Stimulated activated CD4-positive, alpha-beta T cell treated with anti-CD3 and anti-CD28 coated beads, Interleukin-15, amount 100 ng/mL, for 48 hours (primary cell): ENCODE data around the gene CST8.

Experiments
- DNase-seq, 2 donors: peaks; one replicate each; pipeline ENCODE4 v3.0.0-alpha.2; 2020; ENCODE audit warnings: low read depth in 2 of 2

Gene CST8

DNA sequence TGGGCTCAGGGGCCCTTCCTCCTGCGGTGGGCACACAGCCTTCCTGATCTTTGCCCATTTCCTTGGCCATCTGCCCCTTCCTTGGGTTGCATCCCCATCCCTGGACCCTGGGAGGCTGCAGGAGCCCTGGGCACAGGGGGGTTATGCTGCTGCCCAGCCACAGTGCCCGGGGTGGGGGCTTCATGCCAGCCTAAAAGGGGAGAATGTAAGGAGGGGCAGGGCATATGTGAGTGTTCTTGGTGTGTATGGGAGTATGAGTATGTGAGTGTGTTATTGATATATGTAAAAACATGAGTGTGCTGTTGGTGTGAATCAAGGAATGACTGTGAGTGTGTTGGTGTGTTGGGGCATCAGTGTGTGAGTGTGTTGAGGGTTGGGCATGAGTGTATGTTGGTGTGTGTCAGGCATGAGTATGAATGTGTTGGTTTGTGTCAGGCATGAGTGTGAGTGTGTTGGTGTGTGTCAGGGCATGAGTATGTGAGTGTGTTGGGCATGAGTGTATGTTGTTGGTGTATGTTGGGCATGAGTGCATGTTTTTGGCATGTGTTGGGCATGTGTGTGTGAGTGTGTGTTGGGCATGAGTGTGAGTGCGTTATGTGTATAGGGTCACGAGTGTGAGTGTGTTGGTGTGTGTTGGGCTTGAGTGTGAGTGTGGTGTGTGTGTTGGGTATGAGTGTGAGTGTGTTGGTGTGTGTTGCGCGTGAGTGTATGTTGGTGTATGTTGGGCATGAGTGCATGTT lies 14.7 kb upstream of the CST8 start:
- no peak for DNase-seq

DNA sequence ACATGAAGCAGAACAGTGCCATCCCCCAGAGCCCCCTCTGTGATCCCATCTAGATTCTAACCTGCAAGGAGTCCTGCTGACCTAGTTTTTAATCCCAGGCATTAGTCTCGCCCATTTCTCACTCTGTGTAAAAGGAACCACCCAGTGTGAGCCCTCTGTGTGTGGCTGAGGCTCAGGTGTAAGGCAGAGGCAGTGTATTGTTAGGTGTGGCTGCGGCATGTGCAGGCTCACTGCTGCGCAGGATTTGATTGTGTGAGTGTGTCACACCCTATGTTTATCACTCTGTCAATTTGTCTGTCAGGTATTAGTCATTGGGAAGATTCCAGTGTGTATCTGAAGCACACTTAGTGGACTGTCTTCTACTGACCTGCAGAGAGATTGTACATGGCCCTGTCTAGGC lies 13.7 kb upstream of the CST8 start:
- no peak for DNase-seq

DNA sequence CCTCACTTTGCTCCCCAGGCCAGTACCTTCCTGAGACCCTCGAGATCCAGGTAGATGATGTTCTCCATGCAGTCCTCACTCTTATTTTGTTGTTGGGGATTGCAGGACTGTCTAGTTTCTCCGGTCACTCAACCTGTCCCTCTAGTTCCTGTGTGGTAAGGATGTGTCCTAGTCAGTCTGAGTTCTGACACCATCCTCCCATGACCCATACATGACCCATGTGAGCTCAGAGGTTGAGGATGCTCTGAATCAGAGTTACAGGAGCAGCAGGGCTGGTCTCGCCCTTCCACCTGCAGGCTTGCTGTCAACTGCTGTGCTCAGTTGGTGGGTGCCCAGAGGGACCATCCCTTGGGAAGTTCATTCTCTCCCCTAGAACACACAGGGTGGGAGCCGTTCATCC lies 11.9 kb upstream of the CST8 start:
- DNase-seq, result no peak

DNA sequence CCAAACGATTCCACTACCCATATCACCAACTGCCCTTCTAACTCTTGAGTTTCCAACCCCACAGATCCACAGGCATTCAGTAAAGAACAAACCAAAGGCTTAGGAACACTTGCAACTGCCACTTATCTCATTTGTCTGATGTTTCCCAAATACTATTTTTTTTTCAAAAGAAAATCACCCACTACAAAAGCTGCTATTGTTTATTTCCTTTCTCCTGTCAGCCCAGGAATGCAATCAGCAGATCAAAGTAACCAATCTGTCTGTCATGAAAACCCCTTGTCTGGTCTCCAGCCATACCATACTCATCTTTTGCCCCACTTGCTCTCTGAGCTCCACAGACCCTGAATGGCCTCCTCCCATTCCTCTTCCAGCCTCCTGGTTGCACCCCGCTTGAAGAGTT lies 8.8 kb upstream of the CST8 start:
- no peak for DNase-seq

DNA sequence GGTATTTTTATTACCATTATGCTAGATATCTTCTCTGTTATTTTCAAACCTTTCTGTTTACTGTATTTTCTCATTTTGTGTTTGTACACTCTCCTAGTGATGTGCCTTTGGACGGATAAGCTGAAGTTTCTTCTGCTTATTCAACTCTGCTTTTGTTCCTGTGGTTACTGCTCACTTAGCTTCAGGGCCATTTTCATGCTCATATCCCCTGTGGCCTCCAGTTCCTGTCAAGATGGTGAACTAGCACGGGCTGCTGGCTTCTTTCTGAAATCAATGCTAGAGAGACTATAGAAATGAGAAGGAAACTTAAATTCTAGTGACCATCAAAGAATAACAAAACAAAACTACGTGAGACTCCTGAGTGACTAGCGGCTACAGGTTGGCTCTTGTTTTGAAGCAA lies 6.8 kb upstream of the CST8 start:
- DNase-seq, result no peak

DNA sequence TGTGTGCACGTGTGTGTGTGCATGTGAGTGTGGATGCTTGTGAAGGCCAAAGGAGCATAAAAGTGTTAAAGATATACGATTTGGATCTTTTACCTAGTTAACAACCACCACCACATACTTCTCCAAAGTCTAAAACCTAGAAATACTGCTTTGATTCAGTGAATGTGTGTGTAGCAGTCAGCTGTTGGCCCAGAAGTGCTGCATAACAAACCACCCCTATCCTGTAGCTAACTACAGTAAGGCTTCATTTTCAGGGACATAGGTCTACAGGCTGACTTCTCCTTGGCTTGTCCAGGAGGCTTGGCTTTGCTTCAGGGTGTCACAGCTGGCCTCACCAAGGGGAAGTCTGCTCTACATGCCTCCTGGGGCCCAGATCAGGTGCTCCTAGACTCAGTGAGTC lies 2.4 kb upstream of the CST8 start:
- DNase-seq, result no peak

DNA sequence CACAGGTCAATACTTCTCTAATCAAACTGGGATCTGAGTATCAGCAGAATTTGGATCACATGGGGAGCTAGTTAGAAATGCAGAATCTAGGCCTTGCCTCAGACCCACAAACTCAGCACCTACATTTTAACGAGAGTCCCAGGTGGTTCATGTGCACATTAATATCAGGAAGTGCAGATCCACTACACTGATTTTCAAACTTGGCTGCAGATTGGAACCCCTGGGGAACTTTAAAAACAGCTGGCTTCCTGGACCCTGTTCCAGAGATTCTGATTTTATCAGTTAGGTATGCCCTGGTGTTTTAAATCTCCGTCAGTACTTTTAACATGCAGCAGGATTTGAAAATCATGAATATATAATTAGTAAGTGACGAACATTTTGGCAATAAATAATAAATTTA lies 1.9 kb upstream of the CST8 start:
- no peak for DNase-seq

DNA sequence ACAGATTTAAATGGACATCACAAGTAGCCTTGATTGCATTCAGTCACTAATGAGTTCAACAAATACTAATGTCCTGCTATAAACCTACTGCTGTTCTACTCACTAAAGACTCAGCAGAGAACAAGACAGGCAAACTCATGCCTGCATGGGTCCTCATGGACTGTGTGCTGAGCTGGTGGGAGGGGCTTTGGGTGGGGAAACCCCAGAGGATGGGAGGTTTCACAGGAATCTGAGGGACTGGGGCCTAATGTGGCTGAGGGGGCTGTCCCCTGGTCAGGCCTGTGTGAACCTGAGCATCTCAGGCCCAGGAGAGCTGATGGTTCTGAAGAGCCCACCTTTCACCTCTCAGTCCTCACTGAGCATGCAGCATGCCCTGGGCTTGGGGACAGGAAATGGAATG lies 1.4 kb downstream of the CST8 start:
- DNase-seq, result no peak

DNA sequence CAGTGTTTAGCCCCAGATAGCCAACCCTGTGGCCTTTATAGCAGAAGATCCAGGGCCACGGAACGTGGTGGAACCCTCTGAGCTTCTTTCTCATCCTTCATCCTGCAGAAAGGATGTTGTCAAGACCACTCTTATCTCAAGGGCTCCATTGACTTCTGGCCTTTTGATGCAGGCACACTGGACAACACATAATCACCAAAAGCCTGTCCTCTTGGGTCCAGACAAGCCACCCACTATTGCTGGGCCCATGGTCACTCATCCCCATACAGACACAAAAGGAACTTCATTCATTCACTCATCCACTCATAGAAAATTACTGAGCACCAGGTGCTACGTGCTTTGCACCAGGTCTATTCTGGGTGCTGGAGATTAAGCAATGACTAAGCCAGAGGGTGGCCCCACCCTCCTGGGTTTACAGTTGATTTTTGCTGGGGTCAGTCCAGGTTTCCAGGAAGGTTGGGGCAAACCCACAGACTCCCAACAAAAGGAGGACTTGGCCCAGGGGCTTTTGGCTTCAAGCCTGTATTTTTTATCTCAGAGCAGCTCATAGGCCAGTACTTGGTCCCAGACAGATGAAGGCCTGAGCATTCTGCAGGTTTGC lies 2.4 kb downstream of the CST8 start:
- no peak for DNase-seq

DNA sequence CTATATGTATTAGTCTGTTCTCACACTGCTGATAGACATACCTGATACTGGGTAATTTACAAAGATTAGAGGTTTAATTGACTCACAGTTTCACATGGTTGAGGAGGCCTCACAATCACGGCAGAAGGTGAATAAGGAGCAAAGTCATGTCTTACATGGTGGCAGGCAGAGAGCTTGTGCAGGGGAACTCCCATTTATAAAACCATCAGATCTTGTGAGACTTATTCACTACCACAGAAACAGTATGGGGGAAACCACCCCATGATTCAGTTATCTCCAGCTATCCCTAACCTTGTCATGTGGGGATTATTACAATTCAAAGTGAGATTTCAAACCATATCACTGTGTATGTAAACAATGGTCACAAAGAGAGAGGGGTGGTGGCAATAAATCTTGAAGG lies 6.6 kb downstream of the CST8 start:
- DNase-seq, result peak; percentile 13 to 36

DNA sequence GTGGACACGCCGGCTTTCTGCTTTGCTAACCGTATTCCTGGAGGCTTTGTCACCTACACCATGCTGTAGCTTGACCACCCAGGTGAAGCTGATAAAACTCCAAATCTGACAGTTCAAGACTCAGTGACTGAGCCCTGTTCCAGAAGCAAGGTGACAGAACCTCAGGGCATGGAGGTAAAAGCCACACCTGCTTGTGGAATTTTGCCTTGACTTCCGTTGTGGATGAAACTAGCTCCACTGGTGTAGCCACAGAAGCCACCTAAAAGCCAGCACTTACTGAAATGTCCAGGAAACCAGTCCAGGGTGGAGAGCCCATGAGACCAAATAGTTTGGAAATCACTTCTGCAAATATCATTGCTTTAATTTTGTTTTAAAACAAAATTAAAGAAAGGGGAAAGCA lies 11.0 kb downstream of the CST8 start:
- no peak for DNase-seq

DNA sequence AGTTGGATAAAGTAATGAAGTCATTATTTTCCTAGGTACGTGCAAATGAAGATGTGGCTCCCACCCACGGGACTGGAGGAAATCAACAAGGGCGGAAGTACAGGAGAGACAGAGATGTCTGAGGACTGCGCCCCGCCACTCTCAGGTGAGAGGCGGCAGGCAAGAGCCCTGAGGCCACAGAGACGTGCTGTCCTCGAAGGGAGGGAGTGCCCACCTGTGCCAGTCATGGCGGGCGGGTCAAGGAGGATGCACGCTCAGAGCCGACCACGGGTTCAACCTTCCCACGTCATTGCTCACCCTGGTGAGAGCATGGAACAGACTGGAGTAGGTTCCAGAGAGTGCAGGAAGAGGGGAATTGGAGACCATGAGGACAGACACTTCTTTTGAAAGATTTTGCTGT lies 12.7 kb downstream of the CST8 start:
- no peak for DNase-seq

DNA sequence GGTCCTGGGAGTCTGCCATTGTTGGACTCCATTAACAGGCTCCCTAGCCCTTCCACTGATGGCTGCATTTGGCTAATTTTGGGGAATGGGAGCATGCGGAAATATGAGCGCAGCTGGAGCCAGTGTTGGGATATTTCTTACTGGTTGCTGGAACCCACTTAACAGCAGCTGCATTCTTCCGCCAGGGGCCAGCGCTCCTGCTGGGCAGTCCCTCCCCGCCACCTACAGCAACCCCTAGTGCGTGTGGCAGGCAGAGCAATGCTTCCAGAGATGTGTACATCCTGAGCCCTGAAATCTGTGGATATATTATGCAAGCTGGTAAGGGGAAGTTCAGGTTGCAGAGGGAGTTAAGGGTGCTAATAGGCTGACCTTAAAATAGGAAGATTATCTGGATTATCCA lies 16.4 kb downstream of the CST8 start:
- no peak for DNase-seq

DNA sequence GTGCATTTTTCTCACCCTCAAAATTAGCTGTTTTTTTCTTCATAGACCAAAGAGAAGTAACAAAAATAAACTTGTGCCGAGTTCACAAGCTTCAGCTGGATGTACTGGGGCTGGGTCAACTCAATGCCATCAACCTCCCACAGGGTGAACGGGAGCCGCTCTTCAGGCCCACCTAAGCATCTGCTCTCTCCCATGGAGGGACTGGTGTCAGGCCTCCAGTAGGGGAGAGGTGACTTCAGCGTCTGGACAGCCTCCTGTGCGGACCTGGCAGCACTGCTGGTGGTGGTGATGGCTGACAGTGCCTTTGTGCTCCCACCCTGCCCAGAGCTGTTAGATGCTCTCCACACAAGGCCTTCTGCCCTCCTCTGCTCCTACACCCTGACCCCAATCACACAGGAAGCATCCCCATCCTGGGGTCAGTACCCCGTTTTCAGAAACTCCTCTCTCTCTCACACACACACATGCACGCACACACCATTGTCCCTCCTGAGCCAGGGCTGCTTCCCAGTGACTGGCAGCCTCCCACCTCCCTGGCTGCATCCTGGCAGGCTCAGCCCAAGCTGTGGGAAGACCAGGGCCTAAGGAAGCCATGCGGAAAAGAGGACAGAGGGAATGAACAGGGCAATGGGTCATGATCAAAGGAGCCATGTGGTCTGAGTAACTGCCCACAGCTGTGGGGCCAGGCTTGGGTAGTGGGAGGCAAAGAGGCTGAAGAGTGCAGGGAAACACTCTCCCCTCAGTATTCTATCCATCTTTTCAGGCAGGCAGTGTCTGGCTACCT lies 17.7 kb downstream of the CST8 start:
- no peak for DNase-seq

DNA sequence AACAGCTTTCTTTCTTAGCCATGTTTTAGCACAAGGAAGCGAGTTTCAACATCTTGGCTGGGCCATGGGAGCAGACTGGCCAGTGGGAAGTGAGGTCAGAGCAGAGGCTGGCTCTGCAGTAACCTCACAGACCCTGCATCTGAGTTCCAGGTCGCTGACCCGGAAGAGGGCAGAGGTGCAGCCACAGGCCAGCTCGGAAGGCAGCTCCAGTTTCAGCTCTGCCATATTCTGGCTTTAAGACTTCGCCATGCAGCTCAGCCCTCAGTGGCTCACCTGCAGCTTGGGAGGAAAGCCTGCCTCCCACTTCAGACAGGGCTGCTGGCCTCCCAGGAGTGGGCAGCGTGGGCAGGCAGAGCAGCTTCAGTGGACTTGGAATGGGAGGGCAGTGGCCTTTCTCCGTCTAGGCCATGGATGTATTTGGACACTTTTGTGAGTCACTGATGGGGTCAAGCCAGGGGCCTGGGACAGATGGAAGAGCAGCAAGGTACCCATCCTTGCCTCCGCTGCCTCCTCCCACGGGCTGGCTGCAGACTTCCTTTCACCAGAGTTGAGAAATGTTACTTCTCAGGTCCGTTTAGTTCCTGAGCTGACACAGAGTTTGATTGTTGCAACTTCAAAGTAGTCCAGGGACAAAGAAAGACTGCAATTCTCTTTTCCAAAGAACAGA lies 18.5 kb downstream of the CST8 start:
- no peak for DNase-seq

DNA sequence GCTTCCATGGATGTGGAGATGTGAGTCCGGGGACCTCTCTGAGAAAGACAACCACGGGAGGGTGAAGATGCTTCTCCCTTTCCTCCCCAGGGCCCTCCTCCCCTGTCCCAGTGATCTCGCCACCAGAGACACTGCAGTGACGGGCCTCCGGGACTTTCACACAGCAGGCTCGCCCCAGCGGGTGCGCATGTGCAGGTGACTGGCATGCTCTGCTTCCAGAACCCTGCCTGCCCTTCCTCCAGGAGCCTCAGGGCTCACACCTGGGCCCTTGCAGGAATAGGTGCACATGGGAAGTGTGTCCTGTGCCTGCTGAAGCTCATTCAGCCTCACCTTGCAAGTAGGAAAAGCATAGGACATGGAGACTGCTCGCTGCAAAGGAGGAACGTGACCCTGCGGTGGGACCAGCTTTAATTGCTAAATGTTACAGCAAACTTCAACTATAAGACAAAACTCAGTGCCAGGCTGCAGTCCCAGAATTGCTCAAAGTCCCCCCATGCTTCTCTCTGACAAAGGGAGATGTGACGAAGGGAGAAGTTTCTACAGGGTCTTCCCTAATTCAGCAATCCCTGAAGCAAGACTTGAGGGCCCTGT lies 19.2 kb downstream of the CST8 start:
- DNase-seq, result no peak

DNA sequence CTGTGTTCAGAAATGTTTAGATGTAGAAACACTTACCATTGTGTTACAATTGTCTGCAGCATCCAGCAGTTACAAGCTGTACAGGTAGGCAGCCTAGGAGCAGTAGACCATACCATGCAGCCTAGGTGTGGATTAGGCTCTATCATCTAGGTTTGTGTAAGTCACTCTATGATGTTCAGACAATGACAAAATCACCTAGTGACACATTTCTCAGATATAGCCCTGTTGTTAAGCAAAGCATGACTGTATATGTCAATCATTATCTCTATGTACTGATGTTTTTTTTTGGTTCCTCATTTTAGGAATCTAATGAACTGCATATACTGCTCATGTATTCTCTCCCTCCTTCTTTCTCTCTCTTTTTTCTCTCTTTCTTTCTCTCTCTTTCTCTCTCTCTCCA lies 22.2 kb downstream of the CST8 start:
- DNase-seq, result no peak

DNA sequence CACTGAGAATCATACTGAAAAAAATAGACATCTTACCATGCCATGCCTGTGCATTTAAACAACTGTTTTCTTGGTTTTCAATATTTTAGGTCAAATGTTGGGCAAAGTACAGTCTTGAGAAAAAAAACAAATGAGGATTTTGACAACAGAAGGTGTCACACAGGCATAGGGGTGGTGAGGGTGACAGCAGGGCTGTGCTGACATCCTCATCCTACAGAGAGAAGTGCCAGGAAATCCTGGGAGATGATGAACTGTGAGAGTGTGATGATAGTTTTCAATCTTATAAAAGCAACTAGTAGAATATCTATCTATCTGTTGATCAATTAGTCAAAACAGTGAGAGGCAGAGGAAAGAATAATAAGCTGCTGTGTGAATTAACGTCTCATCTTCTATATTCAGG lies 23.9 kb downstream of the CST8 start:
- no peak for DNase-seq

DNA sequence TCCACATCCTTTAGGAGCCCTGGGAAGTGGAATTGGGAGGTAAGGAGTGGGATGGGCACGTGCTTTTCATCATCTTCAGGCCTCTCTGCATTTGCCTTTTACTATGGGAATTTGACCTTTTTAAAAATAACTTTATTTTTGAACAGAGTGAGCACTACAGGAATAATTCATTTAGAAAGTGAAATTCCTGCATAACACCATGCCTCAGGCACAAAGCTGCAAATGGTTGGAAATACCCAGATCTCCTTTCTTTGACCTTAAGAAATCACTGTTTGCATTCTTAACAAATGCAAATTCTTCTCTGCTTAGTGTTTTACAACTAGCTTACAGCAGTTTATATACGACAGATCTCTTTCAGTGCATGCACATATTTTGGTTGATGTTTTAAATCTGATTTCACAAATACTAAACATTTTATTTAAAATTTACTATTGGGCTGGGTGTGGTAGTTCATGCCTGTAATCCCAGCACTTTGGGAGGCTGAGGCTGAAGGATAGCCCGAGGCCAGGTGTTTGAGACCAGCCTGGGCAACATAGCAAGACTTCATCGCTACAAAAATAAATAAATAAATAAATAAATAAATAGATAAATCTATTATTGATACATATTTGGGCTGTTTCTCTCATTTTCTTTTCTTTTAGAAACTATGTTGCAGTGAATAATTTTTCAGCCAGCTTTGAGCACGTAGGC lies 24.5 kb downstream of the CST8 start:
- DNase-seq, result no peak

DNA sequence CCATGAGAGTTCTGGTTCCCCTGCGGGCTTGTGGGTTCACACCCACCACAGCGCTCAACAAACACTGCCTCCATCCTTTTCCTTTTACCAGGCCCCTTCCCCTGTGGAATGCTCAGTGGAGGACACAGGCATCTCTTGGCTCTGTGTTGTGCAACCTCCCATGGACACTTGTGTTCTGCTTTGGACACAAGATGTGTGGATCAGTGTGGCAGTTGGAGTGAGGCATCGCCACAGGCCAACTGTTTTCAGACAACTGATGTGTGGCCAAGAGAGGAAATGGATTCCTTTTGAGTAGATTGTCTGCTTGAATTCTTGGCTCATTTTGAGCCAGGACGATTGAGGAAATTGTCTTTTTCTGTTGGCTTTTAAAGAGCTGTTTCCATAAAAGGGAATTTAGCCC lies 26.8 kb downstream of the CST8 start:
- no peak for DNase-seq

DNA sequence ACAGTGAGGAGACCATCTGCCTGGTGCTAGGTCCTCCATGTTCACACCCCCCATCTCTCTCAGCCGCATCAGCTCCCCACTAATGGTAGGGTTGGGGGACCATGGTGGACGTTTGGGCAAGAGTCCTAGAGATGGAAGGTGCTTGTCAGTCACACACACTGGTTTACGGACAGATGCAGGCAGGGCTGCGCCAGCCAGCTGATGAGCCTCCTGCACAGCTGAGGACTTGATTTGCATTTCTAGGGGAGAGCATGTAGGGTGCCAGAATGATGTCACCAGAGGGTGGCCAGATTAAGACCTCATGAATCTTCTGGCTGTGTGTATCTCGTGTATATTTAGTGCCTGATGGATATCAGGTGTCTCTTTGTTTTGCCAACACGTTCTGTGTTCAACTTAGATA lies 28.6 kb downstream of the CST8 start:
- no peak for DNase-seq

DNA sequence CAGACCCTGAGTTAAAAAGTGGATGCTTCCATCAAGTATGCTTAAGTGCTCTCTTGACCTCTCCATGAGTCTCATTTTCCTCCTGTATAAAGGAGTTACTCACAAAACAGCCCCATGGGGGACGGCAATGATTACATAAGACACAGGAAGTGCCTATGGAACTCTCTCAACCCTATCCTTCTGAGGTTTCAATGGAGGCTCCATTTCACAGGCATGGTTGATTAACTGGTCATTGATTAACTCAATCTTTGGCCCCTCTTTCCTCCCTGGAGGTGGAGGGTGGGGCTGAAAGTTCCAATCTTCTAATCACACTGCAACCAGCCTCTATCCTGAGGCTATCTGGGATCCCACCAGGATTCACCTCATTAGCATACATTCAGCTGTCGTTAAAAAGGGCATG lies 29.3 kb downstream of the CST8 start:
- DNase-seq, result no peak
